ENCODE data around the gene ABCA5. TPM values are rescaled to one million over a fixed set of nuclear protein-coding genes. Genes with fewer than 3 reads are reported as not detected.
A peak's percentile ranks its signal among the peaks of the same experiment; 100 is the strongest.

Gene ABCA5
- total and polyA plus RNA-seq, 9 donors, result 6.1 to 20.9 (median 16.3) TPM

- no peak overlapping the region for H3K4me3 ChIP-seq (ENCODE audit: low read length)
- no peaks in the 10 kb centered on the region for H3K9me3 ChIP-seq (replicated peaks; ENCODE audit: control insufficient read depth, low read depth, low read length)
- no peak overlapping the region for H3K27ac ChIP-seq (ENCODE audit: low read length)
- H3K36me3 ChIP-seq (ENCODE audit: control insufficient read depth, insufficient read depth, low read length), result no peaks in the 10 kb centered on the region
- no peak for DNase-seq
- 77% methylated on average over 3 of the region's 5 CpGs for WGBS (ENCODE audit: insufficient coverage)
- no peaks in the 10 kb centered on the region for H3K4me1 ChIP-seq (ENCODE audit: control insufficient read depth, insufficient read depth, low read length)
- H3K27me3 ChIP-seq (ENCODE audit: control insufficient read depth, insufficient read depth, low read length), result no peaks in the 10 kb centered on the region
These were observed 58.4 kb downstream of the ABCA5 start for GRCh38 chr17:69268543-69269014.

- Histone ChIP-seq H3K36me3 (ENCODE audit: control insufficient read depth, insufficient read depth, low read length) (no peaks in the 10 kb centered on the region), H3K4me3 (ENCODE audit: low read length) (no peak overlapping the region), H3K9me3 (replicated peaks; ENCODE audit: control insufficient read depth, low read depth, low read length) (no peaks in the 10 kb centered on the region), H3K27me3 (ENCODE audit: control insufficient read depth, insufficient read depth, low read length) (no peaks in the 10 kb centered on the region), H3K27ac (ENCODE audit: low read length) (no peak overlapping the region), H3K4me1 (ENCODE audit: control insufficient read depth, insufficient read depth, low read length) (no peaks in the 10 kb centered on the region)
- no CpG with 5 or more reads among the region's 3 CpGs for WGBS (ENCODE audit: insufficient coverage)
- DNase-seq, result no peak
These were observed 59.7 kb downstream of the ABCA5 start for GRCh38 chr17:69267219-69267618.

- no CpG with 5 or more reads among the region's 1 CpG for WGBS (ENCODE audit: insufficient coverage)
These were observed 61.1 kb downstream of the ABCA5 start for GRCh38 chr17:69265873-69266272.

GRCh38 chr17:69254187-69254586 lies 72.7 kb downstream of the ABCA5 start:
- no CpG with 5 or more reads among the region's 1 CpG for WGBS (ENCODE audit: insufficient coverage)
- Histone ChIP-seq H3K27me3 (ENCODE audit: control insufficient read depth, insufficient read depth, low read length) (no peaks in the 10 kb centered on the region), H3K4me3 (ENCODE audit: low read length) (no peak overlapping the region), H3K9me3 (replicated peaks; ENCODE audit: control insufficient read depth, low read depth, low read length) (no peaks in the 10 kb centered on the region), H3K27ac (ENCODE audit: low read length) (no peak overlapping the region), H3K4me1 (ENCODE audit: control insufficient read depth, insufficient read depth, low read length) (no peaks in the 10 kb centered on the region), H3K36me3 (ENCODE audit: control insufficient read depth, insufficient read depth, low read length) (no peaks in the 10 kb centered on the region)
- no peak for DNase-seq

More at GRCh38 chr17:69265873-69266272, 61.1 kb downstream of the ABCA5 start:
- no peak overlapping the region for H3K4me3 ChIP-seq (ENCODE audit: low read length)
- no peaks in the 10 kb centered on the region for H3K36me3 ChIP-seq (ENCODE audit: control insufficient read depth, insufficient read depth, low read length)
- DNase-seq, result no peak
- no peaks in the 10 kb centered on the region for H3K9me3 ChIP-seq (replicated peaks; ENCODE audit: control insufficient read depth, low read depth, low read length)
- no peak overlapping the region for H3K27ac ChIP-seq (ENCODE audit: low read length)
- no peaks in the 10 kb centered on the region for H3K27me3 ChIP-seq (ENCODE audit: control insufficient read depth, insufficient read depth, low read length)
- no peaks in the 10 kb centered on the region for H3K4me1 ChIP-seq (ENCODE audit: control insufficient read depth, insufficient read depth, low read length)

GRCh38 chr17:69250641-69251040 lies 76.3 kb downstream of the ABCA5 start:
- H3K36me3 ChIP-seq (ENCODE audit: control insufficient read depth, insufficient read depth, low read length), result no peaks in the 10 kb centered on the region
- no peak overlapping the region for H3K27ac ChIP-seq (ENCODE audit: low read length)
- WGBS (ENCODE audit: insufficient coverage), result 83% methylated on average over 1 of the region's 4 CpGs
- no peak for DNase-seq
- H3K9me3 ChIP-seq (replicated peaks; ENCODE audit: control insufficient read depth, low read depth, low read length), result no peaks in the 10 kb centered on the region
- no peaks in the 10 kb centered on the region for H3K27me3 ChIP-seq (ENCODE audit: control insufficient read depth, insufficient read depth, low read length)
- no peaks in the 10 kb centered on the region for H3K4me1 ChIP-seq (ENCODE audit: control insufficient read depth, insufficient read depth, low read length)
- no peak overlapping the region for H3K4me3 ChIP-seq (ENCODE audit: low read length)

- H3K4me1 ChIP-seq (ENCODE audit: control insufficient read depth, insufficient read depth, low read length), result no peaks in the 10 kb centered on the region
- H3K9me3 ChIP-seq (replicated peaks; ENCODE audit: control insufficient read depth, low read depth, low read length), result no peaks in the 10 kb centered on the region
- H3K27ac ChIP-seq (ENCODE audit: low read length), result no peak overlapping the region
- H3K27me3 ChIP-seq (ENCODE audit: control insufficient read depth, insufficient read depth, low read length), result no peaks in the 10 kb centered on the region
- WGBS (ENCODE audit: insufficient coverage), result no CpG with 5 or more reads among the region's 4 CpGs
- peak; percentile 80 for DNase-seq
- no peaks in the 10 kb centered on the region for H3K36me3 ChIP-seq (ENCODE audit: control insufficient read depth, insufficient read depth, low read length)
- no peak overlapping the region for H3K4me3 ChIP-seq (ENCODE audit: low read length)
These were observed 80.1 kb downstream of the ABCA5 start for GRCh38 chr17:69246726-69247375.

GRCh38 chr17:69246202-69246601 lies 80.7 kb downstream of the ABCA5 start:
- no peak for DNase-seq
- Histone ChIP-seq H3K36me3 (ENCODE audit: control insufficient read depth, insufficient read depth, low read length) (no peaks in the 10 kb centered on the region), H3K27ac (ENCODE audit: low read length) (no peak overlapping the region), H3K27me3 (ENCODE audit: control insufficient read depth, insufficient read depth, low read length) (no peaks in the 10 kb centered on the region), H3K9me3 (replicated peaks; ENCODE audit: control insufficient read depth, low read depth, low read length) (no peaks in the 10 kb centered on the region), H3K4me1 (ENCODE audit: control insufficient read depth, insufficient read depth, low read length) (no peaks in the 10 kb centered on the region), H3K4me3 (ENCODE audit: low read length) (no peak overlapping the region)
- WGBS (ENCODE audit: insufficient coverage), result no CpG with 5 or more reads among the region's 1 CpG

- Histone ChIP-seq H3K4me1 (ENCODE audit: control insufficient read depth, insufficient read depth, low read length) (no peaks in the 10 kb centered on the region), H3K9me3 (replicated peaks; ENCODE audit: control insufficient read depth, low read depth, low read length) (no peaks in the 10 kb centered on the region), H3K27ac (ENCODE audit: low read length) (peak overlapping the region; percentile 33), H3K4me3 (ENCODE audit: low read length) (no peak overlapping the region), H3K27me3 (ENCODE audit: control insufficient read depth, insufficient read depth, low read length) (no peaks in the 10 kb centered on the region), H3K36me3 (ENCODE audit: control insufficient read depth, insufficient read depth, low read length) (no peaks in the 10 kb centered on the region)
- WGBS (ENCODE audit: insufficient coverage), result no CpG with 5 or more reads among the region's 2 CpGs
- no peak for DNase-seq
These were observed 81.3 kb downstream of the ABCA5 start for GRCh38 chr17:69245617-69246016.

- 80% methylated on average over 6 of the region's 8 CpGs for WGBS (ENCODE audit: insufficient coverage)
- no peaks in the 10 kb centered on the region for H3K9me3 ChIP-seq (replicated peaks; ENCODE audit: control insufficient read depth, low read depth, low read length)
- peaks cover 3% of the 10 kb centered on the region for H3K4me1 ChIP-seq (ENCODE audit: control insufficient read depth, insufficient read depth, low read length)
These were observed 87.0 kb downstream of the ABCA5 start for GRCh38 chr17:69239611-69240600.

GRCh38 chr17:69236946-69237345 lies 90.0 kb downstream of the ABCA5 start:
- no peak for DNase-seq
- no peak overlapping the region for H3K27ac ChIP-seq (ENCODE audit: low read length)
- no CpG with 5 or more reads among the region's 3 CpGs for WGBS (ENCODE audit: insufficient coverage)
- no peak overlapping the region for H3K4me3 ChIP-seq (ENCODE audit: low read length)
- H3K36me3 ChIP-seq (ENCODE audit: control insufficient read depth, insufficient read depth, low read length), result peaks cover 3% of the 10 kb centered on the region
- peaks cover 9% of the 10 kb centered on the region for H3K9me3 ChIP-seq (replicated peaks; ENCODE audit: control insufficient read depth, low read depth, low read length)
- H3K4me1 ChIP-seq (ENCODE audit: control insufficient read depth, insufficient read depth, low read length), result peaks cover 3% of the 10 kb centered on the region
- no peaks in the 10 kb centered on the region for H3K27me3 ChIP-seq (ENCODE audit: control insufficient read depth, insufficient read depth, low read length)

More at GRCh38 chr17:69239611-69240600, 87.0 kb downstream of the ABCA5 start:
- Histone ChIP-seq H3K4me3 (ENCODE audit: low read length) (no peak overlapping the region), H3K36me3 (ENCODE audit: control insufficient read depth, insufficient read depth, low read length) (no peaks in the 10 kb centered on the region), H3K27me3 (ENCODE audit: control insufficient read depth, insufficient read depth, low read length) (no peaks in the 10 kb centered on the region), H3K27ac (ENCODE audit: low read length) (no peak overlapping the region)
- DNase-seq, result no peak

Data from muscle of leg (tissue), 11 donors.